Renal pelvis (tissue), 12 donors: ENCODE measurements around the gene ZBTB49. TPM values are rescaled to one million over a fixed set of nuclear protein-coding genes. Genes with fewer than 3 reads are reported as not detected.
"Not testable (repeated sequence)": the region's sequence is repeated elsewhere in the genome, so short reads cannot be mapped to it uniquely, and the experiment has no call there.

Experiments used
- DNase-seq: peaks from one replicate; pipeline ENCODE4 v3.0.0-alpha.2; 2013
- long read RNA-seq, 16 experiments: transcript quantifications; one replicate each; lab custom pipeline, GENCODE V29; 2026
- polyA plus RNA-seq, 3 donors: library from polyadenylated mRNA; unstranded; fragments of 120-200 nt; gene quantifications; one replicate each; pipeline ENCODE4 v1.2.1, GENCODE V29; 2013; ENCODE audit not compliant: insufficient read length in 3 of 3

ZBTB49 gene
- 1 to 10 TPM; 7.5 to 9.0 (median 8.5) TPM for polyA plus RNA-seq
- long read RNA-seq, donor 1, partial matches to known transcripts, result 6 of 8 reads
- long read RNA-seq, donor 1, other reads (novel, unspliced or antisense), result 0 of 8 reads
- long read RNA-seq, donor 2, result 0 reads
- long read RNA-seq, donor 3, partial matches to known transcripts, result 0 of 1 reads
- long read RNA-seq, donor 3, other reads (novel, unspliced or antisense), result 0 of 1 reads
- long read RNA-seq, donor 4, result 0 reads
- long read RNA-seq, donor 5, result 0 reads
- long read RNA-seq, donor 6, partial matches to known transcripts, result 0 of 1 reads
- long read RNA-seq, donor 6, other reads (novel, unspliced or antisense), result 0 of 1 reads
- long read RNA-seq, donor 7, result 0 reads
- long read RNA-seq, donor 8, result 0 reads
- long read RNA-seq, donor 9, partial matches to known transcripts, result 10 of 11 reads
- long read RNA-seq, donor 9, other reads (novel, unspliced or antisense), result 0 of 11 reads
- long read RNA-seq, donor 10, partial matches to known transcripts, result 0 of 1 reads
- long read RNA-seq, donor 10, other reads (novel, unspliced or antisense), result 0 of 1 reads
- long read RNA-seq, donor 11, result 0 reads
- long read RNA-seq, donor 12, partial matches to known transcripts, result 0 of 1 reads
- long read RNA-seq, donor 12, other reads (novel, unspliced or antisense), result 0 of 1 reads
- long read RNA-seq, donor 13, partial matches to known transcripts, result 13 of 13 reads
- long read RNA-seq, donor 13, other reads (novel, unspliced or antisense), result 0 of 13 reads
- long read RNA-seq, donor 14, result 0 reads
- long read RNA-seq, donor 15, result 0 reads
- long read RNA-seq, donor 16, partial matches to known transcripts, result 10 of 10 reads
- long read RNA-seq, donor 16, other reads (novel, unspliced or antisense), result 0 of 10 reads

DNA sequence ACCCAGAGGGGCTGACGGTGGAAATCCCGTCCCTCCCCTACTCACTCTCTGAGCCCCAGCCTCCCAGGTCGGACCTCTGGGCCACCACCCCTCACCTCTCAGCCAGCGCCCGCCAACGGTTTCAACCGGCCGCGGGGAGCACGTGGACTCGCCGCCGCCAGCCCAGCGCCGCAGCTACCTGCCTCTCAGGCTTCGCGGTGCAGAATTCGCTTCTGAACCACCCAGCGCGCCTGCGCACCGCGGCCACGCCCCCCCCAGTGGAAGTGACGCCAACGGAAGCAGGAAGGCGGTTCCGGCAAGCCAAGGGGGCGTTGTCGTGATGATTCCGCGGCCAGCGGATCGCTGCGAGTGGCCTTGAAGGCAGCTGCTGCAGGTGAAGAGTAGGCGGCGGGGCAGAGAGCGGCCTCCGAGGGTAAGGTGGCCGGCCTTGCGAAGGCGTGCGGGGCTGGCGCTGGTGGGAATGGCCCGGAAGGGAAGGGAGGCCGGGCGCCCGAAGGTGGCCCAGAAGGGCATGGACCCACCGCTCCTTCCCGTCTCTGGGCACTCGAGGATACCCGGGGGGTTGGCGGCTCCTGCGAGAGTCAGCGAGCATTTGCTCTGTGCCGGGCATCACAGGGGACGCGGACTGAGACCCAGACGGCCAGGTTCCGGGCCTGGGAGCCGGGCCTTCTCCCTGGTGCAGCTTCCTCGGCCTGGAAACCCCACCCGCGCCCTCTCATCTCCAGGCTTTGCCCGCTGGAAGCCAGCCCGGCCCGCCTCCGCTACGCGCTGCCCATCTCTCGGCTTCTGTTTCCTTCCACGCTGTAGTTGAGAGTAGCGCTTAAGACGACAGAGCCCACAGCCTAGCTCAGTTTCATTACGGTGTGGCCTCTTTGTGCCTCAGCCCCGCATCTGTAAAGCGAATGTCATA, at the start of gene ZBTB49, which contains the start of gene LYAR:
TSS of gene ZBTB49 (plus strand) at position 311 of the 910 bp plus-strand sequence. CDS start 9,695 bp downstream, outside the sequence.
TSS of gene LYAR (minus strand) at position 214 of the 910 bp plus-strand sequence. CDS start 6,412 bp downstream, outside the sequence.
- peak; percentile 91 for DNase-seq

- DNase-seq, result no peak
Measured at GRCh38 chr4:4245172-4245571, 44.9 kb upstream of the ZBTB49 start.

GRCh38 chr4:4247696-4248028, 42.4 kb upstream of the ZBTB49 start:
- DNase-seq, result peak; percentile 20

- peak; percentile 95 for DNase-seq
Measured at GRCh38 chr4:4248029-4248884, 41.8 kb upstream of the ZBTB49 start, which contains the start of gene TMEM128. TSS of gene TMEM128 (minus strand) at chr4:4248223. CDS start at chr4:4248202, 21 bp downstream.

GRCh38 chr4:4248885-4249203, 41.2 kb upstream of the ZBTB49 start:
- DNase-seq, result no peak

- not testable (repeated sequence) for DNase-seq
Measured at GRCh38 chr4:4249342-4249741, 40.7 kb upstream of the ZBTB49 start.

- DNase-seq, result no peak
Measured at GRCh38 chr4:4249866-4250265, 40.2 kb upstream of the ZBTB49 start.

GRCh38 chr4:4254199-4254598, 35.9 kb upstream of the ZBTB49 start:
- DNase-seq, result no peak

DNA sequence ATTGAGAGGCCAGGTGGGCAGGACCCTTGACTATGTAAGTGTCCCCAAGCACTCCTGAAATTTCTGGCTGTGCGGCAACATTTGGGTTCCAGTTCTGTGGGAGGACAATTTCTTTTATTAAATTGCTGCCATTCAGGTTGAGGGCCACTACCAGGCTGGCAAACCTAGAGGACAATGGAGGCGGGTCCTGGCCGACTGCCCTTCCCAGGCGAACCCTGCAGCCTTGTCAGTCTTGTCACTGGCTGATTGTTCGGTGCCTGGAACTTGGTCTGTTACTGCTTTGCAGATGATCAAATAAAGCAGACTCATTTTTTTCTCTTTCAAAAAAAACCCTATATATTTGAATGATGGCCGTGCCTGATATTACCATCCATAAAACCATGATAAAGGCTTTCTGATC, 35.4 kb upstream of the ZBTB49 start:
- DNase-seq, result no peak

GRCh38 chr4:4256799-4257198, 33.3 kb upstream of the ZBTB49 start:
- DNase-seq, result no peak

GRCh38 chr4:4257705-4258104, 32.3 kb upstream of the ZBTB49 start:
- DNase-seq, result not testable (repeated sequence)

DNA sequence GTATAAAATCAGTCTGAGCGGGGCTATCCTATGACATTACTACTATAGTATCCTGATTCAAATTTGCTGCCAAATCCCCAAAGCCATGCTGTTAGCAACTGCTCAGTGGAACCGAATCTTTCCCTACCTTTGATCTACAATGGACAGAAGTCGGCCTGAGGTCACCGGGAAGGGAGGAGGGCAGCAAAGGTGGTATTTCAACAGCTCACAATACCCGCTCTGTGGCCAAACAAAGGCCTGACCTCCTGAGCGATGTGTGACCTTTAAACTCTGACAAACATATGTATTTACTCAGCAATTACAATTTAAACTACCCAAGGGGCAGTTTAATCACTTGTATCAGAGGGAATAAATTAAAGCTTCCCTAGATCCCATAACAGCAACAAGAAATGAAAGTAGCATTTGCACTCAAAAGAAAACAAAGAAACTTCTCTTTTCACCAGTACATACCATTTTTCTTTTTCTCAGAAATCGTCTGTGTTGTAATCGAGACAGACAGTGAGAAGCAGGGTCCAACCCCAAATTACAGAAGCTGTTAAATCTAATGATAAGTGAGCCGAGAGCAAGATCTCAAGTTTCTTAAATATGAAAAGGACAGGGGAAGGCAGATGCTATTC, 30.5 kb upstream of the ZBTB49 start:
- no peak for DNase-seq

DNA sequence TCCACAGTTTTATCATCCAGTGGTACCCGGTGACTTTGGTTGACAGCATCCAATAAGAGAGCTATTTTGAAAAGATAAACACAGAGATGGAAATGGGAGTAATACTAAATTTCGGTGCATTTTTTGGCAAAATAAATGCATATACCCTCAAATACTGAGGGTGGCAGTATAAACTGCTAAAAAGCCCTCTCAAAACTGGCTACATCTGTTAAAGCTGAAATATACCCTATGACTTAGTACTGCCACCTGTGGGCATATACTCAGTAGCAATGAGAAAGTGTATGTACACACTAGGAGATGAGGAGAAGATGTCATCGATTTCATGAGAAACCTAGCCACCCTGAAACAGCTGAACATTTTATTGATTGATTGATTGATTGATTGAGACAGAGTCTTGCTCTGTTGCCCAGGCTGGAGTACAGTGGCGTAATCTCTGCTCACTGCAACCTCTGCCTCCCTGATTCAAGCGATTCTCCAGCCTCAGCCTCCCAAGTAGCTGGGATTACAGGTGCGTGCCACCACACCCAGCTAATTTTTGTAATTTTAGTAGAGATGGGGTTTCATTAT, 29.8 kb upstream of the ZBTB49 start:
- DNase-seq, result no peak

DNA sequence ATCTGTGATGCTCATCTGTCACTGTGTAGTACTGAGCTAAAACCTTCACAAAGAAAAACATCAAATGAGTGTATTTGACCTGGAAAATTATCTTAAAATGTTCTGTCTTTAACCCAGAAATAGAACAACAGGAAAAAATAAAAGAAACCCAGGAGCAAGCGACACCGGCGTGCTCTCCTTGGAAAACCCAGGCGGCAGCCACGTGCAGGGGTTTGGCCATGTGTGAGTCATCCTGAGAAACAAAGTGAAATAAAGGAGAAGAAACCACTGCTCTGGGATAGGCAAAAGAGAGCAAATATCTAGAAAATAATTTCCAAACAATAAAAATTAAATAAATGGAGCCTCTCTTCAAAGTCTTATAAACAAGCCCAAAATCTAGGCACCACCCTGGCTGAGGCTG, 22.1 kb upstream of the ZBTB49 start:
- DNase-seq, result no peak

DNA sequence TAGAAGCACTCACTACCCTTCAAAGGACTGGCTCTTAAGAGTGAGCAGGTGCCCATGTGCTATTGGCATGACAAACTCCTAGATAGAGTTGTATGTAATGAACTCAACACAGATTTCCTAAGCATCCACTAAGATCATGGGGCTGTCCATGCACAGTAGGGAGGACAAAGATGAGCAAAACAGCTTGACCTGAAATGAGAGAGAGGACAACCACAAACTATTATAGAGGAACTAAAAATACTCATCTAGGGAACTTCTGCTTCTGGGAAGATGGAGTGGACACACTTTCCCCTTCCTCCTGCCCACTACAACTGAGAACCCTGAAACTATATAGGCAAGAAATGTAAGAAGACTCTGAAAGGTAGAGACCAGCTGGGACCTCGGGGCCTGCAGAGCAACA, 21.3 kb upstream of the ZBTB49 start:
- no peak for DNase-seq

DNA sequence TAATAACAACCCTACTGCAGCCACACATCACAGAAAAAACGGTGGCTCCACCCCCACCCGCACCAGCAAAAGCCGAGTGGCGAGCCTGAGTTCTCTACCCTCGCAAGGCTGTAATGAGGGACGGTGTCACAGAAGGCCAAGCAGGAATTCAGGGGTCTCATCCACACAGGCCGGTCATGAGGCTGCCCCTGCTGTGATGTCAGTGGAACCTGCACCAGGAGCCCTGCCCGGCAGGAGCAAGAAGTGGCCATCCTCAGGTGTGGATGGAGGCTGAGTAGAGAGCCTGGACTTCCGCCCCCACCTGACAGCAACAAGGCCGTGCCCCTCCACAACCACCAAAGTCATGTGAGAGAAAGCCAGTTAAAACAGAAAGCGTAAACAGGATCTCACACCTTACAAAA, 20.7 kb upstream of the ZBTB49 start:
- no peak for DNase-seq

- no peak for DNase-seq
Measured at GRCh38 chr4:4269856-4270255, 20.2 kb upstream of the ZBTB49 start.

- DNase-seq, result no peak
Measured at GRCh38 chr4:4270529-4270928, 19.5 kb upstream of the ZBTB49 start.

- no peak for DNase-seq
Measured at GRCh38 chr4:4271912-4272311, 18.1 kb upstream of the ZBTB49 start.

DNA sequence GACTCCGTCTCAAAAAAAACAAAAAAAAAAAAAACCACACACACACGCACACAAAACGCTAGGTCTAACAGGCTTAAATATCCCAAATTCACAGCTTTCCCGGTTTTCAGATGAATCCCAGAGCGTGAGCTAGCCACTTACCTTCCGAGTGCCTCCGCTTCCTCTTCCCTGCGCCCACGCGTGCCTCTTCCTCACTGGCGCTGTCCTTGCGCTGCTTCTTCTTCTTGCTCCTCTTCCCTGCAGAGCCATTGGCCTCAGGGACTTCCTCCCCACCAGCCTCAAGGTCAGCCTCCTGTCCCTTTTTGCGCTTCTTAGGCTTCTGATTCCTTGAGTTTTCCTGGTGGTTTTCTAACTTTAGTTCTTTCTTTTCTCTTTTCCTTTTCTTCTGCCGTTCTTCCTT, 15.8 kb upstream of the ZBTB49 start:
- no peak for DNase-seq
